ENCODE data around the gene BTF3. TPM values are rescaled to one million over a fixed set of nuclear protein-coding genes. Genes with fewer than 3 reads are reported as not detected.

The BTF3 gene
- total RNA-seq, 4 donors from 2014 or later, result 361 to 435 (median 392) TPM

DNA sequence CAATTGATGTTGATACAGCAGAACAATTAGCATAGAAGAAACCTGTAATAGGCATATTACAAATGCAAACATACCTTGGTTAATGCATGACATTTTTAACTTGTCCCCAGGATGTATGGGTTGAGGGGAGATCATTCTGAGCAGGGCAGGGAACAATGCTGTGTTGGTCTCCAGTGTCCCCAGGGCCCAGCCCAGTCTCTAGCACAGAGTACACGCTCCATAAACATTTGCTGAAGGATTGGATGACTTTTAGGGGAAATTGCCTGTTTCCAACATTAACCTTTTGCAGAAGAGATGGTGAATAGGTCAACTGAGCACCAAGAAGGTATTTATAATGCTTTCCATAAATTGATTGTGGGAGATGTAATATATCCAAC lies 47.1 kb downstream of the BTF3 start:
- no peak for DNase-seq (ENCODE audit: low spot score in 2 of 2)
- H3K27ac ChIP-seq, result no peak overlapping the region
- H3K27me3 ChIP-seq, result no peaks in the 10 kb centered on the region
- H3K4me1 ChIP-seq, result no peaks in the 10 kb centered on the region
- WGBS, 2 donors, result 60 to 62% methylated on average over 1 of the region's 1 CpG
- H3K4me3 ChIP-seq, result no peak overlapping the region
- no peaks in the 10 kb centered on the region for H3K36me3 ChIP-seq
- no peaks in the 10 kb centered on the region for H3K9me3 ChIP-seq
- TF ChIP-seq POLR2A (IDR thresholded peaks at IDR 0.05) (no peak), EP300 (IDR thresholded peaks at IDR 0.05) (no peak)
- TF ChIP-seq, protein P1, sequence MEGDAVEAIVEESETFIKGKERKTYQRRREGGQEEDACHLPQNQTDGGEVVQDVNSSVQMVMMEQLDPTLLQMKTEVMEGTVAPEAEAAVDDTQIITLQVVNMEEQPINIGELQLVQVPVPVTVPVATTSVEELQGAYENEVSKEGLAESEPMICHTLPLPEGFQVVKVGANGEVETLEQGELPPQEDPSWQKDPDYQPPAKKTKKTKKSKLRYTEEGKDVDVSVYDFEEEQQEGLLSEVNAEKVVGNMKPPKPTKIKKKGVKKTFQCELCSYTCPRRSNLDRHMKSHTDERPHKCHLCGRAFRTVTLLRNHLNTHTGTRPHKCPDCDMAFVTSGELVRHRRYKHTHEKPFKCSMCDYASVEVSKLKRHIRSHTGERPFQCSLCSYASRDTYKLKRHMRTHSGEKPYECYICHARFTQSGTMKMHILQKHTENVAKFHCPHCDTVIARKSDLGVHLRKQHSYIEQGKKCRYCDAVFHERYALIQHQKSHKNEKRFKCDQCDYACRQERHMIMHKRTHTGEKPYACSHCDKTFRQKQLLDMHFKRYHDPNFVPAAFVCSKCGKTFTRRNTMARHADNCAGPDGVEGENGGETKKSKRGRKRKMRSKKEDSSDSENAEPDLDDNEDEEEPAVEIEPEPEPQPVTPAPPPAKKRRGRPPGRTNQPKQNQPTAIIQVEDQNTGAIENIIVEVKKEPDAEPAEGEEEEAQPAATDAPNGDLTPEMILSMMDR (IDR thresholded peaks at IDR 0.05), result no peak

DNA sequence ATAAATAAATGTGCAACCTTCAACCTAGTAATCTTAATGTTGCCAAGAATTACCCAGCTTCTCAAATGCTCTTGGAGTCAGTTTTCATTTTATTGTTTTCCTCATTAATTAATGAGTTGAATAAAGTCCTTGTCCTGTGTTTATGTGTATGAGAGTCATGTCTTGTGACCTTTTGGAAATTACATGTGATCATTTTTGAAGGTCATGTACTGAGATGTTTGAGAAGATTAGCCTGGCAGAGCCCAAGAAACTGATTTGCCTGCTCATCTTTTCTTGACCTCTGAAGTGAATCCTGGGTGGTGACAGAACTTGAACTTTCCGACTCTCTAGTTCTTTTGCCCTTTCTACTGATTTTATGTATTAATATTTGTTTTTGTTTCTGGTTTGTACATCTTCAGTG lies 51.8 kb downstream of the BTF3 start:
- WGBS, 2 donors, result 54 to 55% methylated on average over 1 of the region's 1 CpG
- no peak overlapping the region for H3K27ac ChIP-seq
- TF ChIP-seq POLR2A (IDR thresholded peaks at IDR 0.05) (no peak), EP300 (IDR thresholded peaks at IDR 0.05) (no peak)
- TF ChIP-seq, protein P1 (IDR thresholded peaks at IDR 0.05), result no peak
- no peak overlapping the region for H3K4me3 ChIP-seq
- H3K27me3 ChIP-seq, result no peaks in the 10 kb centered on the region
- H3K9me3 ChIP-seq, result no peaks in the 10 kb centered on the region
- peaks cover 0 to 44% (median 11%) of the 10 kb centered on the region in 3 donors for H3K36me3 ChIP-seq
- DNase-seq (ENCODE audit: low spot score in 2 of 2), result no peak
- no peaks in the 10 kb centered on the region for H3K4me1 ChIP-seq

DNA sequence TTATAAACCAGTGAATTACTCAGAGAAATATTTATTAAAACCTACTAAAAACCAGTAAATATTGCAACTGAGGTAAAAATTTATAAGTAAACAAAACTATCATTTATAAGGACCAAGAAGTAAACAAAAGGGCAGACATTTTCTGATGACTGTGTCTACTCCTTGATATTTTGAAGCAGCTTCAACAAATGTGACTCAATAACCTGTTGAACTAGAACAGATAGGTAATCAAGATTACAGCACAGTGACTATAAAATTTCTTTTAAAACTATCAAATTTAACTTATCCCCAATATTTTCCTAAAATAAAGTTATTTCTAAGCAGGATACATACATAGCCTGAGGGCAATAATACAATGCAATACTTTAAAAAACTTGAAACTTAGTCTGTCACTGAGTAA lies 54.4 kb downstream of the BTF3 start:
- Histone ChIP-seq H3K4me3 (no peak overlapping the region), H3K9me3 (no peaks in the 10 kb centered on the region), H3K27ac (no peak overlapping the region), H3K4me1 (no peaks in the 10 kb centered on the region), H3K36me3 (peaks cover 0 to 68% (median 14%) of the 10 kb centered on the region in 3 donors), H3K27me3 (no peaks in the 10 kb centered on the region)
- DNase-seq (ENCODE audit: low spot score in 2 of 2), result no peak
- TF ChIP-seq POLR2A (IDR thresholded peaks at IDR 0.05) (no peak), EP300 (IDR thresholded peaks at IDR 0.05) (no peak)
- TF ChIP-seq, protein P1 (IDR thresholded peaks at IDR 0.05), result no peak

Other genes starting within 250 kb of the BTF3 start
- 10 to 100 TPM; 33.9 to 79.3 (median 58.3) TPM for gene FOXD1, start 49.7 kb upstream of the BTF3 start, total RNA-seq
- gene ANKRA2, start 67.2 kb downstream of the BTF3 start, total RNA-seq, result 10 to 100 TPM; 24.3 to 46.7 (median 33.5) TPM
- 10 to 100 TPM in 3 of 4 donors, 1 to 10 TPM in 1; 8.4 to 30.6 (median 18.6) TPM for gene UTP15, start 67.3 kb downstream of the BTF3 start, total RNA-seq
- gene ARHGEF28, start 127.8 kb downstream of the BTF3 start, total RNA-seq, result 10 to 100 TPM; 66.0 to 83.9 (median 72.5) TPM